SK-N-MC (cell line): ENCODE measurements around the gene PDIA2.

Experiments
- DNase-seq: peaks from one replicate; pipeline ENCODE4 v3.0.0-alpha.2; 2011; ENCODE audit warnings: low read depth, low spot score
- H3K27ac ChIP-seq: fragments of 200-600 bp; sonication (generic); 2 replicates; pipeline ENCODE4 v1.5.1; 2016; ENCODE audit warnings: mixed run types
- H3K36me3 ChIP-seq: fragments of 200-600 bp; sonication (generic); 2 replicates; pipeline ENCODE4 v1.6.1; 2017; ENCODE audit warnings: antibody characterized with exemption, low read length, mixed read lengths; ENCODE audit not compliant: insufficient read depth
- H3K4me3 ChIP-seq: fragments of 200-600 bp; sonication (generic); 2 replicates; pipeline ENCODE4 v1.5.1; 2016
- H3K9ac ChIP-seq: fragments of 200-600 bp; sonication (generic); 2 replicates; pipeline ENCODE4 v1.8.0; 2017; ENCODE audit warnings: mixed run types, mixed read lengths; ENCODE audit not compliant: insufficient read length
- H3K9me3 ChIP-seq: fragments of 200-600 bp; sonication (generic); 2 replicates; pipeline ENCODE4 v1.6.1; 2017; ENCODE audit warnings: low read depth, mild to moderate bottlenecking, antibody characterized with exemption, low read length, moderate library complexity, mixed read lengths
- EZH2 ChIP-seq: fragments of 200-600 bp; sonication (generic); IDR thresholded peaks from one replicate; pipeline ENCODE4 v1.6.1; 2017; ENCODE audit warnings: antibody characterized with exemption
- FOXP2 ChIP-seq: optimal IDR thresholded peaks from 2 replicates; pipeline ENCODE3; 2011; ENCODE audit warnings: mild to moderate bottlenecking, moderate library complexity; ENCODE audit not compliant: insufficient read depth; ENCODE audit errors: extremely low read length, control extremely low read depth
- POLR2AphosphoS5 ChIP-seq: IDR thresholded peaks from 2 replicates; pipeline ENCODE4 v1.6.1; 2012; ENCODE audit warnings: mild to moderate bottlenecking, low read depth, low read length, borderline replicate concordance

PDIA2 gene

GRCh38 chr16:290015-290680 lies 7.2 kb downstream of the PDIA2 start:
- Histone ChIP-seq H3K9ac (no peak overlapping the region), H3K4me3 (no peak overlapping the region), H3K9me3 (no peaks in the 10 kb centered on the region), H3K36me3 (no peaks in the 10 kb centered on the region; the same call in 1 of the 2 replicates), H3K27ac (no peak overlapping the region)
- no peak for TF ChIP-seq EZH2
- no peak for DNase-seq

DNA sequence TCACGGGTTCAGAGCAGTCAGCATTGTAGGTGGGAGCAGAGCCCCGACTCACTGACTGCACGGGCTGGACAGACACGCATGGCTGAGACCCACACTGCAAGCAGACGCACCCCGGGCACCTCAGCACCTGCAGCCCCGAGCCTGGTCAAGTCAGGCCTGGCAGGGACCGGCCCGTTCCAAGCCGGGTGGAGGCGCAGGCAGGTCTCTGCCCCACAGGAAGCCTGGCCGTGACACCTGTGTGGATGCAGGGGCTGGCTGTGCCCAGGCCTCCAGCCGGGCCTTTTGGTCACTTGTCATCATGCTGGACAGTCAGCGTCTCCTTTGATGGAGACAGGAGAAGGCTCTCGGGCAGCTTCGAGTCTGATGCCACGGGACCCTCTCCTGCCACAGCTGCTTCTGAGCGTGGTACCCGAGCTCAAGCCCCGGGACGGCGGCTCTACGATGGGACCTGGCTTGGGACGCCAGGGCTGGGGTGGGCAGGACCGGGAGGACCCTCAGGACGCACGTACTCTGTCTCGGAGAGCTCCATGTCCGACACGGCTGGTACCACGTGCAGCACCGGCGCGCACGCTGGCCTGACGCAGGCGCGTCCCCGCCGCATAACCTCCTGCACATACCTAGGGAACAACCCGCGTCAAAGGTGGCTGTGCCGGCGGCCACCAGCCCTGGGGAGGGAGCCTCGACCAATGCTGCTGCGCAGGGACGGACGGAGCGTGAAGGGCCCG lies 7.9 kb downstream of the PDIA2 start:
- TF ChIP-seq EZH2 (no peak), POLR2AphosphoS5 (no peak), FOXP2 (no peak)
- Histone ChIP-seq H3K36me3 (no peaks in the 10 kb centered on the region; the same call in 1 of the 2 replicates), H3K9me3 (no peaks in the 10 kb centered on the region), H3K9ac (no peak overlapping the region), H3K27ac (no peak overlapping the region), H3K4me3 (no peak overlapping the region)
- DNase-seq, result no peak

DNA sequence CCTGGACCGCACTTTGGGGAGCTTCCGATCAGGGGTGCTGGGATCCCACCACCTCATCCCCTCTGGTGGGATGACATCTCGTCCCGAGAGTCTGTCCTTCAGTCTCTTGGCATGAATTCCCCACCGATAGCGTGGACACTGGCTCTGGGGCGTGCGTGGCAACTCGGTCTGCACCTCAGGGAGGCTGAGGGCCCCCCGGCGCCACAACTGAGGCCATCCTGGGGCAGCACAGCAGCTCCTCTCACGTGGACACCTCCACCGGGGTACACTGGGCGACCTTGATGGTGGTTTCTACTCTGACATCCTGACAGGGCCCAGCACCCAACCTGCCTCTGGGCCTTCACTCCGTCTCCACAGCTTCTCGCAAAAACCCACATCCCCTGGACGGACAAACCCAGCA lies 8.6 kb downstream of the PDIA2 start:
- Histone ChIP-seq H3K36me3 (no peaks in the 10 kb centered on the region; the same call in 1 of the 2 replicates), H3K4me3 (no peak overlapping the region), H3K9me3 (no peaks in the 10 kb centered on the region), H3K27ac (no peak overlapping the region), H3K9ac (no peak overlapping the region)
- TF ChIP-seq EZH2 (no peak), POLR2AphosphoS5 (no peak), FOXP2 (no peak)
- no peak for DNase-seq

GRCh38 chr16:293043-293775 lies 10.2 kb downstream of the PDIA2 start:
- no peak overlapping the region for H3K4me3 ChIP-seq
- no peaks in the 10 kb centered on the region; the same call in 1 of the 2 replicates for H3K36me3 ChIP-seq
- no peak overlapping the region for H3K9ac ChIP-seq
- H3K27ac ChIP-seq, result no peak overlapping the region
- no peak for TF ChIP-seq EZH2
- no peak for TF ChIP-seq POLR2AphosphoS5
- TF ChIP-seq FOXP2, result no peak
- no peak for DNase-seq
- no peaks in the 10 kb centered on the region for H3K9me3 ChIP-seq

DNA sequence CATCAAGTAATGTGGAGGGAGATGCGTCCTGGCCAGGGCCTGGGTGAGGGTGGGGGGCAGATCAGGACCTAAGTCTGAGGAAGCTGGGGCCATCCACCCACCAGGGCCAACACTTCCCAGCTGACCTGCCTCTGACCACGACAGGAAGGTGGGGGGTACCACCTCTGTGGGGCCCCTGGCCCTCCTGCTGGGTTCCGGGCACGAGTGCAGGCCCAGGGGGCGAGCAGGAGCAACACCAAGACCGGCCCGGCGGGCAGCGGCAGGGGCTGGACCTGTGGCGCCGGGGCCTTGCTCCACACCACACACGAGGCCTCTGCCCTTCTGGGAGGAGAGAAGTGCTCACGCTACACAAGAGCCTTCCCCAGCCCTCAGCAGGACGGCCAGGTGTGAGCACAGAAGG lies 13.3 kb downstream of the PDIA2 start:
- TF ChIP-seq POLR2AphosphoS5 (no peak), EZH2 (no peak), FOXP2 (no peak)
- Histone ChIP-seq H3K9ac (no peak overlapping the region), H3K4me3 (no peak overlapping the region), H3K27ac (no peak overlapping the region), H3K9me3 (no peaks in the 10 kb centered on the region), H3K36me3 (no peaks in the 10 kb centered on the region; the same call in 1 of the 2 replicates)
- DNase-seq, result no peak

DNA sequence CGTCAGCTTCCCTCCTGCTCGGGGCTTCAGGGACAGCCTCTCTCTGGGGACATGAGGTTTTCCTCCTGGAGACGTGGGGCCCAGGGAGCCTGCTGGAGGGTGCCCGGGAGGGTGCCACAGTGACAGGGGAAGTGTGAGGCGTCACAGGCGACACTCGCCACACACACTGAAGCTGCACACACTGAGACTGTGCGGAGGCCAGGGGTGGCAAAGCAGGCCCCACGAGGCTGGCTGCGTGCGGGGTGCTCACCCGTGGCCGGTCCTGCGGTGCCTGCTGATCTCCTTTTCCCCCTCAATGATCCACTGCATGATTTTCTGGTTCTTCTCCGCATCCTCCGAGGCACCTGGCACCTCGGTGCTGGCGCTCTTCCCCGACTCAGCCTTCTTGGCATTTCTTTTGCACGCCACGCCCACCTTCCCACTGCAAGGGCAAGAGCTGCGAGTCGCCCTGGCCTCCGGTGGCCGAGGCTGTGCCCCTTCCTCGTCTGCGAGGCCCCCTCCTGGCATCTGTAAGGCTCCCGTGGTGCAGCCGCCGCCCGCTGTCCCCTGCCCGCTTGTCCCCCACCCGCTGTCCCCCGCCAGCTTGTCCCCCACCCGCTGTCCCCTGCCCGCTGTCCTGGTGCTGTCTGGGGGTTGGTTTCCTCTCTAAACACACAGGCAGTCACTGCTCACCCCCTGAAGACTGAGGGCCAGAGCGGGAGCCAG lies 14.0 kb downstream of the PDIA2 start:
- TF ChIP-seq EZH2 (no peak), FOXP2 (no peak), POLR2AphosphoS5 (no peak)
- no peaks in the 10 kb centered on the region; the same call in 1 of the 2 replicates for H3K36me3 ChIP-seq
- H3K9ac ChIP-seq, result no peak overlapping the region
- H3K9me3 ChIP-seq, result no peaks in the 10 kb centered on the region
- H3K4me3 ChIP-seq, result no peak overlapping the region
- no peak for DNase-seq
- no peak overlapping the region for H3K27ac ChIP-seq

- H3K4me3 ChIP-seq, result no peak overlapping the region
- no peaks in the 10 kb centered on the region for H3K9me3 ChIP-seq
- H3K9ac ChIP-seq, result no peak overlapping the region
- DNase-seq, result no peak
- no peak overlapping the region for H3K27ac ChIP-seq
- TF ChIP-seq EZH2 (no peak), POLR2AphosphoS5 (no peak), FOXP2 (no peak)
- no peaks in the 10 kb centered on the region; the same call in 1 of the 2 replicates for H3K36me3 ChIP-seq
Observed at GRCh38 chr16:297832-298231, 14.9 kb downstream of the PDIA2 start.

DNA sequence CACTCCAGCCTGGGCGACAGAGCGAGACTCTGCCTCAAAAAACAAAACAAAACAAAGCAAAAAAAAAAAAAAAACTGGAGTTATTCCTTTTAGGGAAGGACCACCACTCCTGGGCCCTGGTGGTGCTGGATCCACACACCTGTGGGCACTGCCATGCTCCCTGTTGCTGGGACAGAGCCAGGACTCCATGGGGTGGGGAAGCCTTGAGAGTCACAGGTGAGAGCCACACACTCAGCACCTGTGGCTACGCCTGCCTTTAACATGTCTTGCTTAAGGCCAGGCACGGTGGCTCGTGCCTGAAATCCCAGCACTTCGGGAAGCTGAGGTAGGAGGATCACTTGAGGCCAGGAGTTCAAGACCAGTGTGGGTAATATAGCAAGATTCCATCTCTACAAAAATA lies 18.3 kb downstream of the PDIA2 start:
- Histone ChIP-seq H3K9me3 (no peaks in the 10 kb centered on the region), H3K9ac (no peak overlapping the region), H3K4me3 (no peak overlapping the region), H3K36me3 (no peaks in the 10 kb centered on the region; the same call in 1 of the 2 replicates), H3K27ac (no peak overlapping the region)
- no peak for TF ChIP-seq FOXP2
- TF ChIP-seq EZH2, result no peak
- no peak for TF ChIP-seq POLR2AphosphoS5
- DNase-seq, result no peak
